Bronchial epithelial cell (primary cell): ENCODE results near the gene KCTD15. TPM values are rescaled to one million over a fixed set of nuclear protein-coding genes. Genes with fewer than 3 reads are reported as not detected.

Source experiments
- DNase-seq: peaks from one replicate; pipeline ENCODE4 v3.0.0-alpha.2; 2010; ENCODE audit warnings: low read depth
- FAIRE-seq: peaks from 2 replicates; lab custom pipeline; 2011; peaks lifted over from hg19 to GRCh38; lab: Jason Lieb, UNC
- H3K27me3 ChIP-seq: 2 replicates; pipeline ENCODE4 v1.5.1; 2011; ENCODE audit warnings: low read length; ENCODE audit not compliant: control insufficient read depth, insufficient read depth
- H3K36me3 ChIP-seq: 2 replicates; pipeline ENCODE4 v1.5.1; 2011; ENCODE audit warnings: low read length; ENCODE audit not compliant: control insufficient read depth, insufficient read depth
- H3K4me3 ChIP-seq: 2 replicates; pipeline ENCODE4 v1.5.1; 2011; ENCODE audit warnings: mild to moderate bottlenecking, low read depth, low read length, control low read depth
- CTCF ChIP-seq: IDR thresholded peaks from 2 replicates; pipeline ENCODE4 v1.5.1; 2011; ENCODE audit warnings: mild to moderate bottlenecking, moderate library complexity, low read length, control low read depth, inconsistent platforms; ENCODE audit not compliant: insufficient read depth, severe bottlenecking
- total RNA-seq: library from RNA; depleted of rRNA; stranded (reverse); fragments of >200 nt; gene quantifications from 2 replicates; pipeline ENCODE4 v1.2.1, GENCODE V29; 2014

KCTD15 gene
- total RNA-seq, 1 donor from 2014 or later: 79.5 TPM

GRCh38 chr19:33750587-33751435 is 45.9 kb upstream of the KCTD15 start:
- DNase-seq (no peak), FAIRE-seq (no peak)
- no peaks in the 10 kb centered on the region for H3K36me3 ChIP-seq
- H3K4me3 ChIP-seq: no peak overlapping the region
- H3K27me3 ChIP-seq: no peaks in the 10 kb centered on the region
- no peak for TF ChIP-seq CTCF

GRCh38 chr19:33751436-33751770 is 45.3 kb upstream of the KCTD15 start:
- H3K27me3 ChIP-seq: no peaks in the 10 kb centered on the region
- no peak for FAIRE-seq
- no peak for TF ChIP-seq CTCF
- no peak for DNase-seq
- H3K36me3 ChIP-seq: no peaks in the 10 kb centered on the region
- no peak overlapping the region for H3K4me3 ChIP-seq

DNA sequence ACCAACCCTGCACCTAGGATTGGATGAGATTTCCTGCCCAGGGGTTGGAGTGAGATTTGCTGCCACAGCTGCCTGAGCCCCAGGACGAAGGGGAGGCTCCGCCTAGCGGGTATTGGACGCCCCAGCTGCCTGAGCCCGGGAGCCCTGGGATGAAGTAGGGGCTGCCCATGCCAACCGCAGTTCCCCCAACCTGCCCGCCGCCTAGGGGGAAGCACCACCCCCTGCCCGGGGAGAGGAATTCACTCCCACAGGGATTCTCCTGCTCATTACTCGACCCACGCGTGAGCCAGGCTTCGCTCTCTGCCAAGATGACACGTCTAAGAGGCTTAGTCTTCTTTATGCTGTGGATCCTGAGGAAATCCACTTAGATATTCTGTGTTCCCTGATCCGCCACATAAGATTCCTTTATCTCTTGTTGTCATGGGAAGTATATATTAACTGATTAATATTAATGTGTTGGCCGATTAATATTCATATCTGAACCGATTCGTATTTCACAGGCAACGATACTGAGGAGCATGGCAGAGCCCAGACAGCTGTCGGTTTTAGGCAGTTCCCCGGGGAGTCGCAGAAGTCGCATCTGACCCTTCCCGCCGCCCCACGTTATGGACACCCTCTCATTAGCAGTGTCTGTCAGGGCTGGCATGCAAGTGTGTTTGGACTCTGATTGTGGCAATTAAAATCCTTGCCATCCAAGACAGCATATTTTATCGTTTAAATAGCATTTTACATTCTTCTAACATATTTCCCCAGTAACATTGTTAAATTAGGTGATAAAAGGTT is 44.5 kb upstream of the KCTD15 start:
- FAIRE-seq (no peak), DNase-seq (no peak)
- Histone ChIP-seq H3K27me3 (no peaks in the 10 kb centered on the region), H3K36me3 (no peaks in the 10 kb centered on the region), H3K4me3 (no peak overlapping the region)
- no peak for TF ChIP-seq CTCF

DNA sequence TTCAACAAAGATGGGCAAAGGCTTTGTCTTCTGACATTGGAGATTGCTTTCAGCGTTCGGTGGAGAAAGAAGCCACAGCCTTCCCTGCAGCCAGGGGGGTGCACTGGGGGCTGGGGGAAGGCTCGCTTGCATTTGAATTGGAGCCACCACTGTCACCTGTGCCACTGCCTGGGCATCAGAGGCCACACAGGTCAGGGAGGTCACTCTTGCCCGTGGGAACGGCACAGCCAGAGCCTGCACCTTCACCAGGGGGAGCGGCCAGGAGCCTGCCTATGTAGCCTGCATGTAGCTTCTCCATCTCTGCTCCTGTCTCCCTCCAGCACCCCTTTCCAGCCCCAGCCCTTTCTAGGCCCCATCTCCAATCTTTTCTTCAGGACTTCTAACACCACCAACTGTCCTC is 43.7 kb upstream of the KCTD15 start:
- Histone ChIP-seq H3K4me3 (no peak overlapping the region), H3K36me3 (no peaks in the 10 kb centered on the region), H3K27me3 (no peaks in the 10 kb centered on the region)
- DNase-seq: no peak
- TF ChIP-seq CTCF: no peak
- no peak for FAIRE-seq

GRCh38 chr19:33754361-33754760 is 42.3 kb upstream of the KCTD15 start:
- TF ChIP-seq CTCF: no peak
- Histone ChIP-seq H3K4me3 (no peak overlapping the region), H3K36me3 (no peaks in the 10 kb centered on the region), H3K27me3 (no peaks in the 10 kb centered on the region)
- no peak for FAIRE-seq
- DNase-seq: no peak
